Lower leg skin (tissue), 3 donors: ENCODE data around the gene CRHR2.
"Not testable (repeated sequence)": the region's sequence is repeated elsewhere in the genome, so short reads cannot be mapped to it uniquely, and the experiment has no call there.

Experiments used
- POLR2A ChIP-seq, 2 donors: fragments of 450-650 bp; IDR thresholded peaks; one replicate each; pipeline ENCODE4 v1.6.1; 2016 to 2017; ENCODE audit warnings: antibody characterized with exemption in 2 of 2, mild to moderate bottlenecking in 1 of 2, moderate library complexity in 1 of 2
- TF ChIP-seq, protein P1 (sequence below), 3 donors: fragments of 450-650 bp; IDR thresholded peaks; one replicate each; pipeline ENCODE4 v1.5.1; 2016; ENCODE audit warnings: antibody characterized with exemption in 3 of 3, mild to moderate bottlenecking in 3 of 3, moderate library complexity in 2 of 3

DNA sequence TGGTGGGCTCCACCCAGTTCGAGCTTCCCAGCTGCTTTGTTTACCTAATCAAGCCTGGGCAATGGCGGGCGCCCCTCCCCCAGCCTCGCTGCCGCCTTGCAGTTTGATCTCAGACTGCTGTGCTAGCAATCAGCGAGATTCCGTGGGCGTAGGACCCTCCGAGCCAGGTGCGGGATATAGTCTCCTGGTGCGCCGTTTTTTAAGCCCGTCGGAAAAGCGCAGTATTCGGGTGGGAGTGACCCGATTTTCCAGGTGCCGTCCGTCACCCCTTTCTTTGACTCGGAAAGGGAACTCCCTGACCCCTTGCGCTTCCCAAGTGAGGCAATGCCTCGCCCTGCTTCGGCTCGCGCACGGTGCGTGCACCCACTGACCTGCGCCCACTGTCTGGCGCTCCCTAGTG, 39.9 kb downstream of the CRHR2 start:
- TF ChIP-seq, protein P1, sequence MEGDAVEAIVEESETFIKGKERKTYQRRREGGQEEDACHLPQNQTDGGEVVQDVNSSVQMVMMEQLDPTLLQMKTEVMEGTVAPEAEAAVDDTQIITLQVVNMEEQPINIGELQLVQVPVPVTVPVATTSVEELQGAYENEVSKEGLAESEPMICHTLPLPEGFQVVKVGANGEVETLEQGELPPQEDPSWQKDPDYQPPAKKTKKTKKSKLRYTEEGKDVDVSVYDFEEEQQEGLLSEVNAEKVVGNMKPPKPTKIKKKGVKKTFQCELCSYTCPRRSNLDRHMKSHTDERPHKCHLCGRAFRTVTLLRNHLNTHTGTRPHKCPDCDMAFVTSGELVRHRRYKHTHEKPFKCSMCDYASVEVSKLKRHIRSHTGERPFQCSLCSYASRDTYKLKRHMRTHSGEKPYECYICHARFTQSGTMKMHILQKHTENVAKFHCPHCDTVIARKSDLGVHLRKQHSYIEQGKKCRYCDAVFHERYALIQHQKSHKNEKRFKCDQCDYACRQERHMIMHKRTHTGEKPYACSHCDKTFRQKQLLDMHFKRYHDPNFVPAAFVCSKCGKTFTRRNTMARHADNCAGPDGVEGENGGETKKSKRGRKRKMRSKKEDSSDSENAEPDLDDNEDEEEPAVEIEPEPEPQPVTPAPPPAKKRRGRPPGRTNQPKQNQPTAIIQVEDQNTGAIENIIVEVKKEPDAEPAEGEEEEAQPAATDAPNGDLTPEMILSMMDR (IDR thresholded peaks at IDR 0.05), result not testable (repeated sequence)
- not testable (repeated sequence) for TF ChIP-seq POLR2A (IDR thresholded peaks at IDR 0.05)
